ENCODE measurements around the gene CHRNA4.

CHRNA4 gene

GRCh38 chr20:63352811-63353221, 8.3 kb downstream of the CHRNA4 start:
- Histone ChIP-seq H3K27ac (ENCODE audit: low read depth, low read length) (no peak overlapping the region), H3K4me1 (ENCODE audit: control insufficient read depth in 1 of 2, insufficient read depth in 2 of 2, low read length in 2 of 2) (no peaks in the 10 kb centered on the region), H3K9ac (ENCODE audit: low read depth in 1 of 2, low read length in 2 of 2) (no peak overlapping the region), H3K4me3 (ENCODE audit: low read depth in 1 of 2, low read length in 2 of 2) (no peak overlapping the region), H3K36me3 (ENCODE audit: control insufficient read depth in 1 of 2, insufficient read depth in 2 of 2, low read length in 2 of 2) (no peaks in the 10 kb centered on the region), H3K9me3 (ENCODE audit: control insufficient read depth in 1 of 2, low read length in 2 of 2) (peaks cover 2 to 4% of the 10 kb centered on the region in 2 donors), H3K27me3 (ENCODE audit: control insufficient read depth in 1 of 2, insufficient read depth in 2 of 2, low read length in 2 of 2) (no peaks in the 10 kb centered on the region)

- no peaks in the 10 kb centered on the region for H3K4me1 ChIP-seq (ENCODE audit: control insufficient read depth in 1 of 2, insufficient read depth in 2 of 2, low read length in 2 of 2)
- no peak overlapping the region for H3K27ac ChIP-seq (ENCODE audit: low read depth, low read length)
- H3K9me3 ChIP-seq (ENCODE audit: control insufficient read depth in 1 of 2, low read length in 2 of 2): peaks cover 2 to 4% of the 10 kb centered on the region in 2 donors
- H3K36me3 ChIP-seq (ENCODE audit: control insufficient read depth in 1 of 2, insufficient read depth in 2 of 2, low read length in 2 of 2): no peaks in the 10 kb centered on the region
- H3K9ac ChIP-seq (ENCODE audit: low read depth in 1 of 2, low read length in 2 of 2): no peak overlapping the region
- no peak overlapping the region for H3K4me3 ChIP-seq (ENCODE audit: low read depth in 1 of 2, low read length in 2 of 2)
- no peaks in the 10 kb centered on the region for H3K27me3 ChIP-seq (ENCODE audit: control insufficient read depth in 1 of 2, insufficient read depth in 2 of 2, low read length in 2 of 2)
Observed at GRCh38 chr20:63351811-63352591, 9.1 kb downstream of the CHRNA4 start.

GRCh38 chr20:63351326-63351700, 9.8 kb downstream of the CHRNA4 start:
- Histone ChIP-seq H3K9ac (ENCODE audit: low read depth in 1 of 2, low read length in 2 of 2) (no peak overlapping the region), H3K27ac (ENCODE audit: low read depth, low read length) (no peak overlapping the region), H3K27me3 (ENCODE audit: control insufficient read depth in 1 of 2, insufficient read depth in 2 of 2, low read length in 2 of 2) (no peaks in the 10 kb centered on the region), H3K36me3 (ENCODE audit: control insufficient read depth in 1 of 2, insufficient read depth in 2 of 2, low read length in 2 of 2) (no peaks in the 10 kb centered on the region), H3K9me3 (ENCODE audit: control insufficient read depth in 1 of 2, low read length in 2 of 2) (peaks cover 2 to 4% of the 10 kb centered on the region in 2 donors), H3K4me3 (ENCODE audit: low read depth in 1 of 2, low read length in 2 of 2) (no peak overlapping the region), H3K4me1 (ENCODE audit: control insufficient read depth in 1 of 2, insufficient read depth in 2 of 2, low read length in 2 of 2) (no peaks in the 10 kb centered on the region)

- no peaks in the 10 kb centered on the region for H3K27me3 ChIP-seq (ENCODE audit: control insufficient read depth in 1 of 2, insufficient read depth in 2 of 2, low read length in 2 of 2)
- H3K36me3 ChIP-seq (ENCODE audit: control insufficient read depth in 1 of 2, insufficient read depth in 2 of 2, low read length in 2 of 2): no peaks in the 10 kb centered on the region
- peaks cover 2 to 4% of the 10 kb centered on the region in 2 donors for H3K9me3 ChIP-seq (ENCODE audit: control insufficient read depth in 1 of 2, low read length in 2 of 2)
- no peak overlapping the region for H3K9ac ChIP-seq (ENCODE audit: low read depth in 1 of 2, low read length in 2 of 2)
- H3K4me1 ChIP-seq (ENCODE audit: control insufficient read depth in 1 of 2, insufficient read depth in 2 of 2, low read length in 2 of 2): no peaks in the 10 kb centered on the region
- no peak overlapping the region for H3K27ac ChIP-seq (ENCODE audit: low read depth, low read length)
- H3K4me3 ChIP-seq (ENCODE audit: low read depth in 1 of 2, low read length in 2 of 2): no peak overlapping the region
Observed at GRCh38 chr20:63350597-63351325, 10.4 kb downstream of the CHRNA4 start.

- Histone ChIP-seq H3K4me1 (ENCODE audit: control insufficient read depth in 1 of 2, insufficient read depth in 2 of 2, low read length in 2 of 2) (no peaks in the 10 kb centered on the region), H3K9me3 (ENCODE audit: control insufficient read depth in 1 of 2, low read length in 2 of 2) (peaks cover 2 to 4% of the 10 kb centered on the region in 2 donors), H3K4me3 (ENCODE audit: low read depth in 1 of 2, low read length in 2 of 2) (no peak overlapping the region), H3K27me3 (ENCODE audit: control insufficient read depth in 1 of 2, insufficient read depth in 2 of 2, low read length in 2 of 2) (no peaks in the 10 kb centered on the region), H3K36me3 (ENCODE audit: control insufficient read depth in 1 of 2, insufficient read depth in 2 of 2, low read length in 2 of 2) (no peaks in the 10 kb centered on the region), H3K27ac (ENCODE audit: low read depth, low read length) (no peak overlapping the region), H3K9ac (ENCODE audit: low read depth in 1 of 2, low read length in 2 of 2) (no peak overlapping the region)
Observed at GRCh38 chr20:63350196-63350595, 11.0 kb downstream of the CHRNA4 start.

- no peaks in the 10 kb centered on the region for H3K36me3 ChIP-seq (ENCODE audit: control insufficient read depth in 1 of 2, insufficient read depth in 2 of 2, low read length in 2 of 2)
- no peak overlapping the region for H3K27ac ChIP-seq (ENCODE audit: low read depth, low read length)
- no peaks in the 10 kb centered on the region for H3K4me1 ChIP-seq (ENCODE audit: control insufficient read depth in 1 of 2, insufficient read depth in 2 of 2, low read length in 2 of 2)
- no peaks in the 10 kb centered on the region for H3K27me3 ChIP-seq (ENCODE audit: control insufficient read depth in 1 of 2, insufficient read depth in 2 of 2, low read length in 2 of 2)
- peaks cover 2 to 4% of the 10 kb centered on the region in 2 donors for H3K9me3 ChIP-seq (ENCODE audit: control insufficient read depth in 1 of 2, low read length in 2 of 2)
- H3K9ac ChIP-seq (ENCODE audit: low read depth in 1 of 2, low read length in 2 of 2): no peak overlapping the region
- H3K4me3 ChIP-seq (ENCODE audit: low read depth in 1 of 2, low read length in 2 of 2): no peak overlapping the region
Observed at GRCh38 chr20:63349516-63349895, 11.6 kb downstream of the CHRNA4 start.

- H3K27ac ChIP-seq (ENCODE audit: low read depth, low read length): no peak overlapping the region
- H3K27me3 ChIP-seq (ENCODE audit: control insufficient read depth in 1 of 2, insufficient read depth in 2 of 2, low read length in 2 of 2): no peaks in the 10 kb centered on the region
- H3K4me1 ChIP-seq (ENCODE audit: control insufficient read depth in 1 of 2, insufficient read depth in 2 of 2, low read length in 2 of 2): no peaks in the 10 kb centered on the region
- no peak overlapping the region for H3K4me3 ChIP-seq (ENCODE audit: low read depth in 1 of 2, low read length in 2 of 2)
- H3K36me3 ChIP-seq (ENCODE audit: control insufficient read depth in 1 of 2, insufficient read depth in 2 of 2, low read length in 2 of 2): no peaks in the 10 kb centered on the region
- peaks cover 2 to 4% of the 10 kb centered on the region in 2 donors for H3K9me3 ChIP-seq (ENCODE audit: control insufficient read depth in 1 of 2, low read length in 2 of 2)
- no peak overlapping the region for H3K9ac ChIP-seq (ENCODE audit: low read depth in 1 of 2, low read length in 2 of 2)
Observed at GRCh38 chr20:63348828-63349515, 12.2 kb downstream of the CHRNA4 start.

GRCh38 chr20:63347950-63348827, 13.0 kb downstream of the CHRNA4 start:
- H3K4me1 ChIP-seq (ENCODE audit: control insufficient read depth in 1 of 2, insufficient read depth in 2 of 2, low read length in 2 of 2): no peaks in the 10 kb centered on the region
- H3K27ac ChIP-seq (ENCODE audit: low read depth, low read length): no peak overlapping the region
- H3K9me3 ChIP-seq (ENCODE audit: control insufficient read depth in 1 of 2, low read length in 2 of 2): peaks cover 2 to 4% of the 10 kb centered on the region in 2 donors
- H3K36me3 ChIP-seq (ENCODE audit: control insufficient read depth in 1 of 2, insufficient read depth in 2 of 2, low read length in 2 of 2): no peaks in the 10 kb centered on the region
- H3K4me3 ChIP-seq (ENCODE audit: low read depth in 1 of 2, low read length in 2 of 2): no peak overlapping the region
- H3K27me3 ChIP-seq (ENCODE audit: control insufficient read depth in 1 of 2, insufficient read depth in 2 of 2, low read length in 2 of 2): no peaks in the 10 kb centered on the region
- no peak overlapping the region for H3K9ac ChIP-seq (ENCODE audit: low read depth in 1 of 2, low read length in 2 of 2)

GRCh38 chr20:63347081-63347741, 13.9 kb downstream of the CHRNA4 start:
- no peaks in the 10 kb centered on the region for H3K4me1 ChIP-seq (ENCODE audit: control insufficient read depth in 1 of 2, insufficient read depth in 2 of 2, low read length in 2 of 2)
- H3K4me3 ChIP-seq (ENCODE audit: low read depth in 1 of 2, low read length in 2 of 2): no peak overlapping the region
- no peak overlapping the region for H3K27ac ChIP-seq (ENCODE audit: low read depth, low read length)
- no peaks in the 10 kb centered on the region for H3K36me3 ChIP-seq (ENCODE audit: control insufficient read depth in 1 of 2, insufficient read depth in 2 of 2, low read length in 2 of 2)
- peaks cover 2 to 4% of the 10 kb centered on the region in 2 donors for H3K9me3 ChIP-seq (ENCODE audit: control insufficient read depth in 1 of 2, low read length in 2 of 2)
- H3K9ac ChIP-seq (ENCODE audit: low read depth in 1 of 2, low read length in 2 of 2): no peak overlapping the region
- no peaks in the 10 kb centered on the region for H3K27me3 ChIP-seq (ENCODE audit: control insufficient read depth in 1 of 2, insufficient read depth in 2 of 2, low read length in 2 of 2)

All from duodenal mucosa (tissue), 2 donors.